SK-N-SH (cell line): ENCODE measurements around the gene RPS6KL1. TPM values are rescaled to one million over a fixed set of nuclear protein-coding genes. Genes with fewer than 3 reads are reported as not detected.

Experiments
- CTCF ChIA-PET: fragments of 300-600, 350-600 bp; formaldehyde crosslinking; extraction: SDS; loops from one replicate; lab custom pipeline; 2021; lab: Yijun Ruan, JAX
- POLR2A ChIA-PET: fragments of 350-600 bp; sonication (Branson Sonifier 250); formaldehyde crosslinking; extraction: SDS; loops from one replicate; lab custom pipeline; 2020; ENCODE audit warnings: antibody characterized with exemption, inconsistent platforms; lab: Yijun Ruan, JAX
- DNase-seq: peaks from one replicate; pipeline ENCODE4 v3.0.0; 2012
- H2AFZ ChIP-seq: fragments of 200-600 bp; sonication (generic); 2 replicates; pipeline ENCODE4 v1.8.1; 2016; ENCODE audit warnings: antibody characterized with exemption, mild to moderate bottlenecking, low read depth
- H3F3A ChIP-seq: fragments of 200-600 bp; sonication (generic); replicated peaks from 2 replicates; pipeline ENCODE3; 2016; ENCODE audit warnings: antibody characterized with exemption, mild to moderate bottlenecking; ENCODE audit not compliant: insufficient read depth
- H3K27ac ChIP-seq, 2 experiments: fragments of 200-500 bp in 1 of 2; fragments of 200-600 bp in 1 of 2; sonication (Bioruptor generic) in 1 of 2; sonication (generic), shearing (Covaris generic) in 1 of 2; 2 replicates each; pipeline versions ENCODE4 v1.5.1 to v1.6.1; 2014 to 2016; ENCODE audit warnings: low read depth in 2 of 2, inconsistent platforms in 1 of 2, low read length in 1 of 2, mild to moderate bottlenecking in 1 of 2, mixed read lengths in 1 of 2
- H3K27me3 ChIP-seq: fragments of 200-600 bp; sonication (generic), shearing (Covaris generic); 2 replicates; pipeline ENCODE4 v1.6.1; 2016; ENCODE audit warnings: mixed run types; ENCODE audit not compliant: insufficient read depth
- H3K36me3 ChIP-seq, 2 experiments: fragments of 200-500 bp in 1 of 2; fragments of 200-600 bp in 1 of 2; sonication (Bioruptor generic) in 1 of 2; sonication (generic) in 1 of 2; replicated peaks in 1 of 2; 2 replicates each; pipeline versions ENCODE3 to v1.5.1; 2014 to 2016; ENCODE audit warnings: low read length in 1 of 2, mild to moderate bottlenecking in 1 of 2; ENCODE audit not compliant: insufficient read depth in 2 of 2, control insufficient read depth in 1 of 2
- H3K4me1 ChIP-seq, 2 experiments: fragments of 200-500 bp in 1 of 2; fragments of 200-600 bp in 1 of 2; sonication (Bioruptor generic) in 1 of 2; sonication (generic), shearing (Covaris generic) in 1 of 2; 2 replicates each; pipeline versions ENCODE4 v1.5.1 to v1.6.1; 2014 to 2016; ENCODE audit warnings: low read depth in 1 of 2, low read length in 1 of 2, mixed run types in 1 of 2; ENCODE audit not compliant: insufficient read depth in 2 of 2, control insufficient read depth in 1 of 2
- H3K4me2 ChIP-seq: fragments of 200-600 bp; sonication (generic), shearing (Covaris generic); 2 replicates; pipeline ENCODE4 v1.6.1; 2017; ENCODE audit warnings: mixed run types
- H3K4me3 ChIP-seq, 2 experiments: fragments of 200-500 bp in 1 of 2; fragments of 200-600 bp in 1 of 2; sonication (Bioruptor generic) in 1 of 2; sonication (generic), shearing (Covaris generic) in 1 of 2; 2 replicates each; pipeline versions ENCODE4 v1.5.1 to v1.8.1; 2014 to 2016; ENCODE audit warnings: low read depth in 2 of 2, inconsistent platforms in 1 of 2, low read length in 1 of 2, mild to moderate bottlenecking in 1 of 2, mixed read lengths in 1 of 2, moderate library complexity in 1 of 2
- H3K79me2 ChIP-seq: fragments of 200-600 bp; sonication (generic); 2 replicates; pipeline ENCODE4 v1.8.1; 2017; ENCODE audit warnings: mild to moderate bottlenecking; ENCODE audit not compliant: insufficient read depth
- H3K9ac ChIP-seq: fragments of 200-600 bp; sonication (generic); 2 replicates; pipeline ENCODE4 v1.6.1; 2017; ENCODE audit warnings: mixed run types
- H3K9me2 ChIP-seq: fragments of 200-600 bp; sonication (generic); 2 replicates; pipeline ENCODE4 v1.6.1; 2017; ENCODE audit warnings: mixed run types
- H3K9me3 ChIP-seq: fragments of 200-600 bp; sonication (generic); 2 replicates; pipeline ENCODE4 v1.6.1; 2017; ENCODE audit warnings: mixed run types, mild to moderate bottlenecking, moderate library complexity
- H4K20me1 ChIP-seq: fragments of 200-600 bp; sonication (generic); 2 replicates; pipeline ENCODE4 v1.6.1; 2017; ENCODE audit warnings: mild to moderate bottlenecking, mixed run types; ENCODE audit not compliant: insufficient read depth
- EP300 ChIP-seq, 2 experiments: IDR thresholded peaks; 2 replicates each; pipeline versions ENCODE4 v1.4.0 to v1.6.1; 2012; ENCODE audit warnings: borderline replicate concordance in 1 of 2, low read depth in 1 of 2, low read length in 1 of 2
- FOSL2 ChIP-seq: IDR thresholded peaks from 2 replicates; pipeline ENCODE4 v1.4.0; 2012; ENCODE audit warnings: low read depth, mild to moderate bottlenecking, moderate library complexity, borderline replicate concordance
- FOXJ3 ChIP-seq: sonication (generic); formaldehyde crosslinking; IDR thresholded peaks from 2 replicates; pipeline ENCODE4 v1.5.1; 2020; ENCODE audit warnings: mild to moderate bottlenecking, missing genetic modification reagents
- GATA2 ChIP-seq: sonication (generic); formaldehyde crosslinking; IDR thresholded peaks from 2 replicates; pipeline ENCODE4 v1.5.0; 2020; ENCODE audit warnings: mild to moderate bottlenecking, missing genetic modification reagents
- JUND ChIP-seq: IDR thresholded peaks from 2 replicates; pipeline ENCODE4 v1.4.0; 2012
- MEF2A ChIP-seq: IDR thresholded peaks from 2 replicates; pipeline ENCODE4 v1.4.0; 2012; ENCODE audit warnings: low read depth, borderline replicate concordance
- MXI1 ChIP-seq: IDR thresholded peaks from 2 replicates; pipeline ENCODE4 v1.6.1; 2012; ENCODE audit warnings: mild to moderate bottlenecking, low read depth, low read length, improper control_type of control experiment
- NRF1 ChIP-seq: IDR thresholded peaks from 2 replicates; pipeline ENCODE4 v1.6.1; 2012; ENCODE audit warnings: low read depth, mild to moderate bottlenecking, low read length
- POLR2AphosphoS5 ChIP-seq: IDR thresholded peaks from 2 replicates; pipeline ENCODE4 v1.6.1; 2012; ENCODE audit warnings: low read depth, low read length
- RAD21 ChIP-seq: IDR thresholded peaks from 2 replicates; pipeline ENCODE4 v1.6.1; 2012; ENCODE audit warnings: mild to moderate bottlenecking, low read length
- RFX5 ChIP-seq: IDR thresholded peaks from 2 replicates; pipeline ENCODE4 v1.6.1; 2012; ENCODE audit warnings: mild to moderate bottlenecking, improper control_type of control experiment, low read length
- TCF12 ChIP-seq: IDR thresholded peaks from 2 replicates; pipeline ENCODE4 v1.4.0; 2012
- TEAD4 ChIP-seq: IDR thresholded peaks from 2 replicates; pipeline ENCODE4 v1.4.0; 2012; ENCODE audit warnings: mild to moderate bottlenecking, borderline replicate concordance; ENCODE audit not compliant: insufficient read depth
- WGBS: methylation state at CpG from one replicate; pipeline ENCODE4 v1.1.6; 2017; ENCODE audit warnings: low lambda C conversion rate; 5-methylcytosine and 5-hydroxymethylcytosine counted together
- polyA plus RNA-seq, 3 experiments: library from polyadenylated mRNA; depleted of rRNA; stranded (reverse); fragments of >200 nt; gene quantifications; 2 replicates each; pipeline ENCODE4 v1.2.3, GENCODE V29; 2012
- TF ChIP-seq, protein P1 (sequence below): IDR thresholded peaks from 2 replicates; pipeline ENCODE4 v1.4.0; 2012; ENCODE audit warnings: low read depth
- TF ChIP-seq, protein P2 (sequence below): fragments of 150-350 bp; IDR thresholded peaks from 2 replicates; pipeline ENCODE4 v1.6.1; 2017; ENCODE audit warnings: antibody characterized with exemption, low read length, low read depth, borderline replicate concordance
- TF ChIP-seq, protein P3 (sequence below): IDR thresholded peaks from 2 replicates; pipeline ENCODE4 v1.6.1; 2012; ENCODE audit warnings: mild to moderate bottlenecking, low read depth, low read length, moderate library complexity

The RPS6KL1 gene
- polyA plus RNA-seq, 1 of the 3 experiments (the other 2 are of a cell fraction), result 2.5 TPM

DNA sequence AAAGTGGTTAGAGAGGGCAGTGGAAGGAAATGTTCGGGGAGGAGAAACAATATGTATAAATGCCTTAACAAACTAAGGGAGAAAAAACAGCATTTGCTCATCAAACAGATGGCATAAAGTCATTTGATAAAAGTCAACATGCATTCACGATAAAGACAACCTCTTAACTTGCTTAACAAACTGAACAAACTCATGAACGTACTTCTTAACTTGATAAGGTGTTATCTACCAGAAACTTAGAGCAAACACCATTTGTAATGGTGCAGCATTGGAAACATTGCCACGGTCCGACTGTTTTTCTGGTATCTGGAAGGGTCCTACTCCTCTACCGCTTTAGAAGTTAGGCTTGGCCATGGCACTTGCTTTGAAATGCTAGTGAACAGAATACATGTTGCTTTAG, 4.2 kb upstream of the RPS6KL1 start:
- TF ChIP-seq, protein P1, sequence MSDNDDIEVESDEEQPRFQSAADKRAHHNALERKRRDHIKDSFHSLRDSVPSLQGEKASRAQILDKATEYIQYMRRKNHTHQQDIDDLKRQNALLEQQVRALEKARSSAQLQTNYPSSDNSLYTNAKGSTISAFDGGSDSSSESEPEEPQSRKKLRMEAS, result no peak
- TF ChIP-seq RAD21 (no peak), EP300 (IDR thresholded peaks at IDR 0.05; ENCODE audit: borderline replicate concordance in 1 of 2, low read depth in 1 of 2, low read length in 1 of 2) (no peak), TEAD4 (no peak), MXI1 (no peak), NRF1 (no peak), RFX5 (no peak), FOSL2 (no peak), TCF12 (no peak), FOXJ3 (CRISPR knock-in tag) (no peak), POLR2AphosphoS5 (no peak), JUND (no peak), GATA2 (CRISPR knock-in tag) (no peak), MEF2A (no peak)
- TF ChIP-seq, protein P2, sequence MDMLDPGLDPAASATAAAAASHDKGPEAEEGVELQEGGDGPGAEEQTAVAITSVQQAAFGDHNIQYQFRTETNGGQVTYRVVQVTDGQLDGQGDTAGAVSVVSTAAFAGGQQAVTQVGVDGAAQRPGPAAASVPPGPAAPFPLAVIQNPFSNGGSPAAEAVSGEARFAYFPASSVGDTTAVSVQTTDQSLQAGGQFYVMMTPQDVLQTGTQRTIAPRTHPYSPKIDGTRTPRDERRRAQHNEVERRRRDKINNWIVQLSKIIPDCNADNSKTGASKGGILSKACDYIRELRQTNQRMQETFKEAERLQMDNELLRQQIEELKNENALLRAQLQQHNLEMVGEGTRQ, result no peak
- TF ChIP-seq, protein P3, sequence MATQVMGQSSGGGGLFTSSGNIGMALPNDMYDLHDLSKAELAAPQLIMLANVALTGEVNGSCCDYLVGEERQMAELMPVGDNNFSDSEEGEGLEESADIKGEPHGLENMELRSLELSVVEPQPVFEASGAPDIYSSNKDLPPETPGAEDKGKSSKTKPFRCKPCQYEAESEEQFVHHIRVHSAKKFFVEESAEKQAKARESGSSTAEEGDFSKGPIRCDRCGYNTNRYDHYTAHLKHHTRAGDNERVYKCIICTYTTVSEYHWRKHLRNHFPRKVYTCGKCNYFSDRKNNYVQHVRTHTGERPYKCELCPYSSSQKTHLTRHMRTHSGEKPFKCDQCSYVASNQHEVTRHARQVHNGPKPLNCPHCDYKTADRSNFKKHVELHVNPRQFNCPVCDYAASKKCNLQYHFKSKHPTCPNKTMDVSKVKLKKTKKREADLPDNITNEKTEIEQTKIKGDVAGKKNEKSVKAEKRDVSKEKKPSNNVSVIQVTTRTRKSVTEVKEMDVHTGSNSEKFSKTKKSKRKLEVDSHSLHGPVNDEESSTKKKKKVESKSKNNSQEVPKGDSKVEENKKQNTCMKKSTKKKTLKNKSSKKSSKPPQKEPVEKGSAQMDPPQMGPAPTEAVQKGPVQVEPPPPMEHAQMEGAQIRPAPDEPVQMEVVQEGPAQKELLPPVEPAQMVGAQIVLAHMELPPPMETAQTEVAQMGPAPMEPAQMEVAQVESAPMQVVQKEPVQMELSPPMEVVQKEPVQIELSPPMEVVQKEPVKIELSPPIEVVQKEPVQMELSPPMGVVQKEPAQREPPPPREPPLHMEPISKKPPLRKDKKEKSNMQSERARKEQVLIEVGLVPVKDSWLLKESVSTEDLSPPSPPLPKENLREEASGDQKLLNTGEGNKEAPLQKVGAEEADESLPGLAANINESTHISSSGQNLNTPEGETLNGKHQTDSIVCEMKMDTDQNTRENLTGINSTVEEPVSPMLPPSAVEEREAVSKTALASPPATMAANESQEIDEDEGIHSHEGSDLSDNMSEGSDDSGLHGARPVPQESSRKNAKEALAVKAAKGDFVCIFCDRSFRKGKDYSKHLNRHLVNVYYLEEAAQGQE, result no peak
- Histone ChIP-seq H3K36me3 (no peaks in the 10 kb centered on the region), H3K9me2 (no peaks in the 10 kb centered on the region), H3K9me3 (no peaks in the 10 kb centered on the region), H3K79me2 (no peaks in the 10 kb centered on the region), H3K4me2 (no peak overlapping the region), H3K27me3 (peaks cover 6% of the 10 kb centered on the region; the same call in 1 of the 2 replicates), H3K9ac (no peak overlapping the region), H2AFZ (no peak overlapping the region), H3K4me3 (no peak overlapping the region), H3K27ac (no peak overlapping the region), H3F3A (no peaks in the 10 kb centered on the region), H3K4me1 (no peaks in the 10 kb centered on the region; a peak in 1 of 4 replicates), H4K20me1 (no peaks in the 10 kb centered on the region)
- ChIA-PET POLR2A (no interaction called here), CTCF (interaction anchor here (0.9 to 1.0 kb wide), 2 partner anchors 17 to 73 kb away, joined by 3 to 4 read pairs; no protein-coding TSS in a partner anchor)
- 62% methylated on average over 6 of the region's 6 CpGs for WGBS
- no peak for DNase-seq
